ENCODE data around the gene RTN4IP1. TPM values are rescaled to one million over a fixed set of nuclear protein-coding genes. Genes with fewer than 3 reads are reported as not detected.

The RTN4IP1 gene
- total RNA-seq, 1 experiment from 2014 or later, result 19.2 TPM

DNA sequence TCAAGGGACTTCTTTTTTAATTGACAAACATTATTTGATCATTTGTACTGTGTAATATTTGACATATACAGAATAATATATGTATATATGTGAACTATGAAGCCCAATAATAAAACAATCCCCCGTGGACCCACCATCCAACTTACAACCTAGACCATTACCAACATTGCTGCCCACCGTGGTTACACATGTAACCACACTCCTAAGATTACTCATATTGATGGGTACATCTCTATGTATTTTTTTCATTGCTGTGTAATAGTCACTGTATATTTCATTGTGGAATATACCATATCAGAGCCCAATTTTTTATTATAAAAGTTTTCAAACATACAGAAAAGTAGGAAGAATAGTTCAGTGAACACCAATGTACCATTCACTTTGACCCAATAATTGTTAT lies 94.3 kb downstream of the RTN4IP1 start:
- ChIA-PET CTCF (interaction anchor here (0.9 to 1.5 kb wide), 2 partner anchors 195 to 462 kb away, joined by 3 read pairs; no protein-coding TSS in a partner anchor), POLR2A (no interaction called here)
- no peak for ATAC-seq
- Mint-ChIP-seq H3K27me3 (ENCODE audit: low read depth) (no peaks in the 10 kb centered on the region), H3K27ac (no peak overlapping the region), H3K4me3 (no peak overlapping the region), H3K9me3 (no peaks in the 10 kb centered on the region), H3K4me1 (peaks cover 10% of the 10 kb centered on the region), H3K36me3 (no peaks in the 10 kb centered on the region)
- no peak for DNase-seq (ENCODE audit: low spot score)
- no peak for TF ChIP-seq SOX15 (CRISPR knock-in tag; IDR thresholded peaks at IDR 0.05)
- no peak for TF ChIP-seq MYBL2 (CRISPR knock-in tag; IDR thresholded peaks at IDR 0.05)
- TF ChIP-seq, protein P1, sequence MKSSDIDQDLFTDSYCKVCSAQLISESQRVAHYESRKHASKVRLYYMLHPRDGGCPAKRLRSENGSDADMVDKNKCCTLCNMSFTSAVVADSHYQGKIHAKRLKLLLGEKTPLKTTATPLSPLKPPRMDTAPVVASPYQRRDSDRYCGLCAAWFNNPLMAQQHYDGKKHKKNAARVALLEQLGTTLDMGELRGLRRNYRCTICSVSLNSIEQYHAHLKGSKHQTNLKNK (CRISPR knock-in tag; IDR thresholded peaks at IDR 0.05), result no peak
- no peak for TF ChIP-seq ZNF317 (CRISPR knock-in tag; IDR thresholded peaks at IDR 0.05; ENCODE audit: borderline replicate concordance, low read depth)

DNA sequence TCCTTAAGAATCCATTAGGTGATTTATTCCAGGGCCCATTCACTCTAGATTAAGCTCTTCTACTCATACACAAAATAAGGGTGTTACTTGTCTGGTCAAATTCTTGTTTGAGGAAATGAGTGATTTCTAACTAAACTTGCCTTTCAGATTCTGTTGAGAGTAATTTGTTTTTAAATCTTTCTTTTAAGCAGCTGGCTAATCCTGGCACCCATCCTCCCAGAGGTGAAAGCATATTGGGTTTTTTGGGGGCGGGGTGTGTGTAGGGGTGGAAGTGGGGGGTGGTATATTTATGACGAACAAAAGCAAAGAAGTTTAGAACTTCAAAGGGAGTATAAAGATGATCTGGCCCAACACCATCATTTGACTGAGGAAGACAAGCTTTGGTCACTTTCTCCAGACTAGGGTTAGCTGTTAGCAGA lies 94.7 kb downstream of the RTN4IP1 start:
- POLR2A ChIA-PET, result no interaction called here
- TF ChIP-seq, protein P2, sequence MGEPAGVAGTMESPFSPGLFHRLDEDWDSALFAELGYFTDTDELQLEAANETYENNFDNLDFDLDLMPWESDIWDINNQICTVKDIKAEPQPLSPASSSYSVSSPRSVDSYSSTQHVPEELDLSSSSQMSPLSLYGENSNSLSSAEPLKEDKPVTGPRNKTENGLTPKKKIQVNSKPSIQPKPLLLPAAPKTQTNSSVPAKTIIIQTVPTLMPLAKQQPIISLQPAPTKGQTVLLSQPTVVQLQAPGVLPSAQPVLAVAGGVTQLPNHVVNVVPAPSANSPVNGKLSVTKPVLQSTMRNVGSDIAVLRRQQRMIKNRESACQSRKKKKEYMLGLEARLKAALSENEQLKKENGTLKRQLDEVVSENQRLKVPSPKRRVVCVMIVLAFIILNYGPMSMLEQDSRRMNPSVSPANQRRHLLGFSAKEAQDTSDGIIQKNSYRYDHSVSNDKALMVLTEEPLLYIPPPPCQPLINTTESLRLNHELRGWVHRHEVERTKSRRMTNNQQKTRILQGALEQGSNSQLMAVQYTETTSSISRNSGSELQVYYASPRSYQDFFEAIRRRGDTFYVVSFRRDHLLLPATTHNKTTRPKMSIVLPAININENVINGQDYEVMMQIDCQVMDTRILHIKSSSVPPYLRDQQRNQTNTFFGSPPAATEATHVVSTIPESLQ (CRISPR knock-in tag; IDR thresholded peaks at IDR 0.05), result no peak
- TF ChIP-seq CREB1 (CRISPR knock-in tag; IDR thresholded peaks at IDR 0.05) (no peak), ATF1 (CRISPR knock-in tag; IDR thresholded peaks at IDR 0.05) (no peak), RORB (CRISPR knock-in tag; IDR thresholded peaks at IDR 0.05) (no peak), ZNF219 (CRISPR knock-in tag; IDR thresholded peaks at IDR 0.05; ENCODE audit: borderline replicate concordance) (no peak)
- TF ChIP-seq, protein P3, sequence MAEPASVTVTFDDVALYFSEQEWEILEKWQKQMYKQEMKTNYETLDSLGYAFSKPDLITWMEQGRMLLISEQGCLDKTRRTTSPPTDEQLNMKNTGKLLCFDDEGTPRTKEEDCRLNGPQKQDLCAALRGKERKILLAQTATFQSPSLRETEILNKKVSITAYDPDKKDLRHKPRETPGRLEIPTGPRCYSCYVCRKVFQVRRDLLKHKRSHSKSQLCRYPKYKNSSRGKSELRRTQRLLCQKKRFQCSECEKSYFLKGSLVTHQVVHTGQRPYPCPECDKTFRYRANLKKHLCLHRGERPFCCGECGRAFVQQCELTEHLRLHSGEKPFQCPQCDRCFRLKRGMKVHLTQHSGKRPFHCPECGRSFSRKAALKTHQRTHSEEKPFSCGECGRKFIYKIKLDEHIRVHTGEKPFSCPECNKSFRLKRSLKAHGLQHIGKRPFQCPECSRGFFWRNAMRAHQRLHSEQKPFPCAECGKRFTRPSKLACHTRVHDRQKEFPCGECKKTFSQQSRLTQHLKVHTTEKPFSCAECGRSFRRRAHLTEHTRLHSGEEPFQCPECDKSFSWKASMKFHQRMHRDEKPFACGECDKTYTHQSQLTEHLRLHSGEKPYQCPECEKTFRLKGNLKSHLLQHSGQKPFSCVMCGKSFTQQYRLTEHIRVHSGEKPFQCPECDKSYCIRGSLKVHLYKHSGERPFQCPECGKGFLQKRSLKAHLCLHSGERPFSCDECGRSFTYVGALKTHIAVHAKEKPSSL (CRISPR knock-in tag; conservative IDR thresholded peaks at IDR 0.05), result no peak
- TF ChIP-seq, protein P4, sequence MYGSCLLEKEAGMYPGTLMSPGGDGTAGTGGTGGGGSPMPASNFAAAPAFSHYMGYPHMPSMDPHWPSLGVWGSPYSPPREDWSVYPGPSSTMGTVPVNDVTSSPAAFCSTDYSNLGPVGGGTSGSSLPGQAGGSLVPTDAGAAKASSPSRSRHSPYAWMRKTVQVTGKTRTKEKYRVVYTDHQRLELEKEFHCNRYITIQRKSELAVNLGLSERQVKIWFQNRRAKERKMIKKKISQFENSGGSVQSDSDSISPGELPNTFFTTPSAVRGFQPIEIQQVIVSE (CRISPR knock-in tag; IDR thresholded peaks at IDR 0.05; ENCODE audit: borderline replicate concordance), result no peak
- TF ChIP-seq, protein P5, sequence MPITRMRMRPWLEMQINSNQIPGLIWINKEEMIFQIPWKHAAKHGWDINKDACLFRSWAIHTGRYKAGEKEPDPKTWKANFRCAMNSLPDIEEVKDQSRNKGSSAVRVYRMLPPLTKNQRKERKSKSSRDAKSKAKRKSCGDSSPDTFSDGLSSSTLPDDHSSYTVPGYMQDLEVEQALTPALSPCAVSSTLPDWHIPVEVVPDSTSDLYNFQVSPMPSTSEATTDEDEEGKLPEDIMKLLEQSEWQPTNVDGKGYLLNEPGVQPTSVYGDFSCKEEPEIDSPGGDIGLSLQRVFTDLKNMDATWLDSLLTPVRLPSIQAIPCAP (CRISPR knock-in tag; IDR thresholded peaks at IDR 0.05), result no peak
- TF ChIP-seq, protein P6, sequence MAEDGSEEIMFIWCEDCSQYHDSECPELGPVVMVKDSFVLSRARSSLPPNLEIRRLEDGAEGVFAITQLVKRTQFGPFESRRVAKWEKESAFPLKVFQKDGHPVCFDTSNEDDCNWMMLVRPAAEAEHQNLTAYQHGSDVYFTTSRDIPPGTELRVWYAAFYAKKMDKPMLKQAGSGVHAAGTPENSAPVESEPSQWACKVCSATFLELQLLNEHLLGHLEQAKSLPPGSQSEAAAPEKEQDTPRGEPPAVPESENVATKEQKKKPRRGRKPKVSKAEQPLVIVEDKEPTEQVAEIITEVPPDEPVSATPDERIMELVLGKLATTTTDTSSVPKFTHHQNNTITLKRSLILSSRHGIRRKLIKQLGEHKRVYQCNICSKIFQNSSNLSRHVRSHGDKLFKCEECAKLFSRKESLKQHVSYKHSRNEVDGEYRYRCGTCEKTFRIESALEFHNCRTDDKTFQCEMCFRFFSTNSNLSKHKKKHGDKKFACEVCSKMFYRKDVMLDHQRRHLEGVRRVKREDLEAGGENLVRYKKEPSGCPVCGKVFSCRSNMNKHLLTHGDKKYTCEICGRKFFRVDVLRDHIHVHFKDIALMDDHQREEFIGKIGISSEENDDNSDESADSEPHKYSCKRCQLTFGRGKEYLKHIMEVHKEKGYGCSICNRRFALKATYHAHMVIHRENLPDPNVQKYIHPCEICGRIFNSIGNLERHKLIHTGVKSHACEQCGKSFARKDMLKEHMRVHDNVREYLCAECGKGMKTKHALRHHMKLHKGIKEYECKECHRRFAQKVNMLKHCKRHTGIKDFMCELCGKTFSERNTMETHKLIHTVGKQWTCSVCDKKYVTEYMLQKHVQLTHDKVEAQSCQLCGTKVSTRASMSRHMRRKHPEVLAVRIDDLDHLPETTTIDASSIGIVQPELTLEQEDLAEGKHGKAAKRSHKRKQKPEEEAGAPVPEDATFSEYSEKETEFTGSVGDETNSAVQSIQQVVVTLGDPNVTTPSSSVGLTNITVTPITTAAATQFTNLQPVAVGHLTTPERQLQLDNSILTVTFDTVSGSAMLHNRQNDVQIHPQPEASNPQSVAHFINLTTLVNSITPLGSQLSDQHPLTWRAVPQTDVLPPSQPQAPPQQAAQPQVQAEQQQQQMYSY (CRISPR knock-in tag; IDR thresholded peaks at IDR 0.05), result no peak
- H3K9me3 Mint-ChIP-seq, result no peaks in the 10 kb centered on the region
- H3K4me3 Mint-ChIP-seq, result no peak overlapping the region
- DNase-seq (ENCODE audit: low spot score) (no peak), ATAC-seq (no peak)
- H3K27me3 Mint-ChIP-seq (ENCODE audit: low read depth), result no peaks in the 10 kb centered on the region
- CTCF ChIA-PET, result interaction anchor here (0.9 to 2.3 kb wide), 3 partner anchors 32 to 463 kb away, joined by 3 to 10 read pairs (median 3); no protein-coding TSS in a partner anchor
- H3K27ac Mint-ChIP-seq, result no peak overlapping the region
- peaks cover 9% of the 10 kb centered on the region for H3K4me1 Mint-ChIP-seq
- H3K36me3 Mint-ChIP-seq, result no peaks in the 10 kb centered on the region

Measured in WTC11 (cell line).